GM19035 (cell line): Measurements from ENCODE around the gene ERC2.

ENCODE experiments used
- ATAC-seq: cut with Tn5 transposase; IDR thresholded peaks from one replicate; pipeline ENCODE4 v1.9.1; 2021; ENCODE audit not compliant: unreplicated experiment

ERC2 gene

GRCh38 chr3:56260262-56260661 lies 208.0 kb downstream of the ERC2 start:
- ATAC-seq: no peak

- no peak for ATAC-seq
These were observed 210.4 kb downstream of the ERC2 start for GRCh38 chr3:56257826-56258225.

DNA sequence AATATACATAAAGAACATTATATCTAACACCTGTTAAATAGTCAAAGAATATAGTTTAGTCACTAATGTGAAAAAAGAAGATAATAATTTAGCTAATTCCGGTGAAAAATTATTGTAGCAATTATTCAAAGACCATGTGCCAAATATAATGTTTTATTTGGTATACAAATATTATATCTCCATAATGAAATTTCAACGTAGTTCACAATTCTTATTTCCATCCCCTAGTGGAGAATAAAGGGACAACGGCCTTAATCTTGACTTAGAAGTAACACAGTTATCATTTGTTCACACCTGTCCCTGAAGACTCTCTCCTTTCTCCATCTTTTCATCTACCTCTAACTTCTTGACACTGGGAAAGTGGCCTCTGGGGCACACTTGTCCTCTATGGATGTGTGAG lies 213.4 kb downstream of the ERC2 start:
- ATAC-seq: no peak

DNA sequence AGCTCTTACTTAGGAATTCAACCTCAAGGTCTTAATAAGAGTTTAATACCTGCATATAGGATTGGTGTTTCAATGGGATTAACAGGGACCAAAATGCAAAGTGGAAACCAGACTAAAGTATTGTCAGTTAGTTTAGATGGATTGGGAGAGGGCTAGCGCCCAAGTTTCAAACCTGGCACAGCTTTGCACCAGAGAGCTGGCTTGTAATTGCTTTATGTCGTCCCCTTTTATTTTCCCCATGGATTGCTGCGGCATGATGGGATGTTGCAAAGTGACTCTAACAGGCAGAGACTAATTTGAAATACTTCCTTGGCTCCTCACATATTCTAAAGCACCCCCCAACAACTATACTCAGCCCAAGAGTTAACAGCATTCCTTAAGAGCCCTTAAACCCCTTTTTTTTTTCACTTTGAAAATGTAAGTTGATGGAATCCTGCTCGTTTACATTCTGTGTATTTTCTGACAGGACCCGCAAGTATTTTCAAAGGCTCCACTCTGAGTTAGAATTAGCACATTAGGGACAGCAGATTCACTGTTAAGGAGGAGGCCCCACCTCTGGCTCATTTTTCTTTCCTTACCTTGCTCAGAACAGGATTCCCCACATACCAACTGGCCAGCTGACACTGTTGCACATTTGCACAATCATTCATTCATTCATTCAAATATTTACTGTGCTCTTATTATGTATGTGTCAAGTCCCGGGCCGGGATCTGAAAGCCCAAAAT lies 214.2 kb downstream of the ERC2 start:
- ATAC-seq: no peak

GRCh38 chr3:56251343-56251945 lies 216.8 kb downstream of the ERC2 start:
- no peak for ATAC-seq

- no peak for ATAC-seq
These were observed 220.2 kb downstream of the ERC2 start for GRCh38 chr3:56248021-56248420.

DNA sequence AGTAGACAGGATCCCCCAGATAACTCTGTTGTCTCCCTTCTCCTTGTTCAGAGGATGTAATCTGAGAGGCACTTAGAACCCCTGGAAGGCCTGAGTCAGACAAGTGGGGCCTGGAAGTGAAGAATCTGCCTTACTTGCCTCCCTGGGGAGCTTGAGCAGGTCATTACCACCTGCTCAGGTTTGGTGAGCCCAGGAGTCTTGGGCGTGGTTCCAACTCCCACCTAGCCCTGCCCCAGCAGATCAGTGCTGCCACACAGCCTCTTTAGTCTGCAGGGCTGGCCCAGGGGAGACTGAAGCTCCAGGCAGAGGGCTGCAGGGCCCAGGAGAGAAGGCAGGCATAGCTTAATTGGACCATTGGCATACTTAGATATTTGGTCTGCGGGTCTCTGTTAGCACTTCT lies 230.0 kb downstream of the ERC2 start:
- no peak for ATAC-seq

GRCh38 chr3:56233742-56234141 lies 234.5 kb downstream of the ERC2 start:
- no peak for ATAC-seq

GRCh38 chr3:56229311-56229710 lies 239.0 kb downstream of the ERC2 start:
- no peak for ATAC-seq

DNA sequence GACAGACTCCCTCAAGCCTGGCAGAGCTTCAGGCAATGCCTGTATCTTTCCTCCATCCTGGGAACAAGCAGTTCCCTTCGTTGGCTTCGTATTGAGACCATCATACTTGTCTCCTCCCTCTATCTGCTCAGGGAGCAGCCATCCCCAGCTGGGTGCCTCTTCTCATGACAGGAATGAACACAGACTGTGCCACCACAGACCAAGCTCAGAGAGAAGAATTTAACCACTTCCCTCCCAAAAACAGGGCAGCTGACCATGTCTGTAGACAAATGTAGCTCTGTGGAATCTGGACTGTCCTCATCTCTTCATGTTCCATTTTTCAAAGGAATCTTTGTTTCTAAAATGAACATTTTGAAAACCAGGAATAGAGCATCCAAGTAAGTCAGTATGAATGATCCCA lies 245.4 kb downstream of the ERC2 start:
- ATAC-seq: no peak

DNA sequence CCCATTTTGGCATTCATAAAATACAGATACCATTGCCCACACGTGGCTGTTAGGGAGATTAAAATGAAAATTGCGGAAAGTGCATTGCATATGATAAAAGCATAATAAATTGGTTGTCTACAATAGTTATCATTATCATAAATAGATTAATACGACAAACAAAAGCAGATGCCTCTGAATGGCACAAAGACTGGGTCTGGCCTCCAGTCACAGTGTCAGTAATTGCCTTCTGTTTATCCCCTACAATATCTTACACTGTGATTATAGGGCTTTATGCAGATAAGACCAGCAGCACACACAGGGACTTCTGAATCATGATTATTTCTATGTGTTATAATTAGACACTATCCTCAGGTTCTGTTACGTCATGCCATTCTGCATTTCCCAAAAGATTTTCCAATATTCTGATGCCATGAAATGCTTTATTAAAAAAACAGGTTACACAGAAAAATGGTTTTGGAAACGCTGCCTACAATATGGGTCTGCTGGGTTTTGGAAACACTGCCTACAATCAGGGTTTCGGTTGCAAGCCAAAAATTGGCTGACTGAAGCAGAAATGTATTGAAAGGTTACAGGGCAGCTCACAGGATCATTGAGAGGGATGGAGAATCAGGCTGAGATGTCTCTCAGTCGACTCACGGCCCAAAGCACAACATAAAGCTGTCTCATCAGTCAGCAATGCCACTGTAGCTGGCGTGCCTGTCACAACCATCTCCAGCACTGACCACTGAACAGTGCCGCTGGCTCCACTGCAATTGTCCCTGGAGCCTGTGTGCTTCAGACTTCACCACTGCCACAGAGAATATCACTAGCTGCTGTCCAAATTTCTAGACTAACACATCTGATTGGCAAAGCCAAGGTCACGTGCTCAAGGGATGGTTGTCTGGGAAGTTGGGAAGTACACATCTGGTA lies 248.1 kb downstream of the ERC2 start:
- no peak for ATAC-seq

DNA sequence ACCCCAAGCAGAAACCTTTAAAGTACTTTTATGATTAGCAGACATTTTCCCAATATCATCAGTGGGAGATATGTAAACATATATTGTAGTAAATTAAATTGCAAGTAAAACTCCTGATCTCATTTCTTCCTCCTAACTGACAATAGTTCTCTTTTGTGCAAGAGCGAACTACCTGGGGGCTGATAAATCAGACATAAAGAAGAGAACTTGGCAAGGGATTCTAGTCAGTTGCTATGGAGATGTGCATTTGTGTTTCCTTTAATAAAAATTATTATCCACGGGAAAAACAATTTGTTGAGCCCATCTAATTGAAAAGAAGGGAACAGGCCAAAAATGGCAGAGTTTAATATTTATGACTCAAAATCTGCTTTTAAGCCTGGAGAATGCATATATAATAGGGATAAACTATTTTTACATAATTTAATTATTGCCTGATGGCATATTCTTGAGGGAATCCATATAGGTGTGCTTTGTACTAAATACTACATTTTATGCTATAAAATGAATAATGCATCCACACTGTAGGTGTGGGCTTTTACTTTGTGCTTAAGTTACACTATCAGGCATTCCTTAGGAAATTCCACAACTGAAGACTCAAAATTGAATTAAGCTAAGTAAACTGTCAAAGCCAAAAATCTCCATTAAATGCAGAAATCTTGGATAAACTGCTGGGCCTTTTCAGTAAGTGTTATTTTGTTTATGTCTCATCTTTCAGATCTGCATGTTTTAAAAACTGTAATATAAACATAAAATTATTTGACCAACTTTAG lies 258.1 kb downstream of the ERC2 start:
- ATAC-seq: no peak

DNA sequence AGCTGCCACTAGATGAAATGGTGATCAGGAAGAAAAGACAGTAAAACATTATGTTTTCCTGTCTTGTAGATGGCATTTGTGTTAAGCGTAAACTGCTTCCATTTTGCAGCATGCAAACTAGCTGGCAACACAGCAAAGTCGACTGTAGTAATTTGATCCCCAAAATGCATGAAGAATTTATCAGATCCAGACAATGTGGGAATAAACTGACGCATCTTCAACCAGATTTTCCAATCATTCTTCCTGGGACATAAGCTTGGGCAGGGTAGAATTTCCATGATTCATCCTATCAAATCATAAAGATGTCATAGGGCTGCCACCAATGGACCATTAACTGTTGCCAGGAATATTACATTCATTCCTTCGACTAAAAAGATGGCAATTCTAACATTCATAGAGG lies 260.3 kb downstream of the ERC2 start:
- no peak for ATAC-seq

GRCh38 chr3:56205406-56205805 lies 262.9 kb downstream of the ERC2 start:
- no peak for ATAC-seq

GRCh38 chr3:56202997-56203396 lies 265.3 kb downstream of the ERC2 start:
- ATAC-seq: no peak

- no peak for ATAC-seq
These were observed 266.9 kb downstream of the ERC2 start for GRCh38 chr3:56201407-56201806.

DNA sequence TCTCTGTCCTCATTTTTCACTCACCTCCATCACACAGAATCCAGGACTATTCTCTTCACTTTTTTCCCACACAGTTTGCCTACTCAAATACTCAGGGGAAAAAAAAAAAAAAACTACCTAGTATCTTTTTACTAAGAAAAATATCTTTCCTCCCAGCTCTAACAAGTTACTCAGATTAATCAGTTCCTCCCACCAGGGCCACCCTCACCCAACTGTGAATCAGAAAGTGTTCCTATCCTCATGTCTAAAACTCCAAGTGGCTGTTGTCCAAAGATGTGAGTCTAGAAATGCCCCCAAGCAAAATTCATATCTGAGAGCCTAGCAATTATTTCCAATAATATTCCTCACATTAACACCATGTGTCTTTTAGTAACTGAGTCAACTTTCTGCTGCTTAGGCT lies 268.0 kb downstream of the ERC2 start:
- no peak for ATAC-seq

GRCh38 chr3:56197991-56198390 lies 270.3 kb downstream of the ERC2 start:
- no peak for ATAC-seq

DNA sequence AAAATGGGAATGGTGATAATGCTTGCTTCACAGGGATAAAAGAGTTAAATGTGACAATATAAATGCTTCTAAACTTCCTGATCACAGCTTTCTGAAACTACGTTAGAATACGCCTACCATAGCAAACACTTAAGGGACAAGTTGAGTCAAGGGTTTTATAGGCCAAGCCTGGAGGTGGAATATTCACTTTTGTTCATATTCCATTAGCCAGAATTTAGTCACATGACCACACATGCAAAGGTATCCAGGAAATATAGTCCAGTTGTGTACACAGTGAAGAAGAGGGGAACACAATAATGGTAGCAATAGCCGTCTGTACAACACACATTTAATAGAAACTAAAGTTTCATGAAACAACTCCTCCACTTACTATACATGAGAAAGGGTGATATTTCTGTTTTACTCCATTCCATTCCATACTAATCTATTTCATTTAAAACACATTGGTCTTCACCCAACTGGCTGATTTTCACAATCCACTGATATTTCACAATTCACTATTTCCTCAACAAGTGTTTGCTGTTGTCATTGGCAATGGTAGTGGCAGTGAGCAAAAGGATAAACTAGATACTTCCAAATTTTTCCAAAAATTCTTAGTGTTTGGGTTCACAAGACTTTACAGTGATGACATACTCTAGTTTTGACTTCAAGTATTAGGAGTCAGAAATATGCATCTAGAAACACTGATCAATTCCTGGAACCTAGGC lies 270.9 kb downstream of the ERC2 start:
- ATAC-seq: no peak

DNA sequence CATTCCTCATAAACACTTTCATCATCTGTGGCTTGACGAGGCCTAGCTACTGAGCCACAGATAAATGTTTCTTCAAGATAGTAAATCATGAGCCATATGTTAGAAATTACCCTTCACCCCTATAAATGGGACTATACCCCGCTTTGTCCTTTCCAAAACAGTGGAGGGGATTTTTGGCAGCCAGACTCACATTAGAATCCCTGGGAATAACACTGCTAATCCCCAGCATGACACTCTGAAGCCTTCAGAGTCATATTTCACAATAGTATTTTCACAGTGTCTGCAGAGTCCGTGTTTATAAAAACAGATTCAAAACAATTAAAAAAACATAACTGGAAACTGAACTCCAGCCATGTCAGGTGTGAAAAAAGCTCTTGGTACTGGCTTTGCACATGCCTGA lies 271.6 kb downstream of the ERC2 start:
- no peak for ATAC-seq

GRCh38 chr3:56193519-56193918 lies 274.7 kb downstream of the ERC2 start:
- no peak for ATAC-seq
